ENCODE results near the gene PCDHGB4.
"Not testable (repeated sequence)": the region's sequence is repeated elsewhere in the genome, so short reads cannot be mapped to it uniquely, and the experiment has no call there.

PCDHGB4 gene

DNA sequence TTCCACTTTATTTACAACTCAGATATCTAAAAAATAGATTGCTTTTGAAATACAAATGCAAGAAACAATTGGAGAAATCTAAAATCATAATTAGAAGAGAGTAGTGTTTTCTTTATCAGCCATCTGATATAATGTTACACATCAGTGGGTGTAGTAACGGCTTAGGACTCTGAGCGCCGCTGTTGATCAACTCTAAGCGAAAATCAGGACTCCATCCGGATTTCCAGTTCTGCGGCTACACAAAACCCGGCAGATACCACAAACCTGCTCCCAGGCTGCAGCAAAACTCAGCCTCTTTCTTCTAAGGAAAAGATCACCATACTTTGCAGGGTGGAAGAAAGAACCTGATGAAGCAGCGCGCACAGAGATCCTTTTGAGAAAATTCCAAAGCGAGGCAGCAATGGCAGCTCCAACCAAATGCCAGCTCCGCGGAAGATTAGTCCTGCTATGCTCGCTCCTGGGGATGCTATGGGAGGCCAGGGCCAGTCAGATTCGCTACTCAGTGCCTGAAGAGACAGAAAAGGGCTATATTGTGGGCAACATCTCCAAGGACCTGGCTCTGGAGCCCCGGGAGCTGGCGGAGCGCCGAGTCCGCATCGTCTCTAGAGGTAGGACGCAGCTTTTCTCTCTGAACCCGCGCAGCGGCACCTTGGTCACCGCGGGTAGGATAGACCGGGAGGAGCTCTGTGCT, 15.2 kb downstream of the PCDHGB4 start, which contains the start of gene PCDHGA9:
Gene PCDHGA9 (plus strand): TSS at position 226 of the 691 bp plus-strand sequence. CDS start 175 bp downstream, at position 401.
- DNase-seq = no peak

DNA sequence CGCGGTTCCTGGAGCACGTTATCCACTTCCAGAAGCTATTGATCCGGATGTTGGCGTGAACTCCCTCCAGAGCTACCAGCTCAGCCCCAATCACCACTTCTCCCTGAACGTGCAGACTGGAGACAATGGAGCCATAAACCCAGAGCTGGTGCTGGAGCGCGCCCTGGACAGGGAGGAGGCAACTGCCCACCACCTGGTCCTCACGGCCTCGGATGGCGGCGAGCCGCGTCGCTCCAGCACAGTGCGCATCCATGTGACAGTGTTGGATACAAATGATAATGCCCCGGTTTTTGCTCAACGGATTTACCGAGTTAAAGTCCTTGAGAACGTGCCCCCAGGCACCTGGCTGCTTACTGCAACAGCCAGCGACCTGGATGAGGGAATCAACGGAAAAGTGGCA, 15.9 kb downstream of the PCDHGB4 start:
- no peak for DNase-seq

DNA sequence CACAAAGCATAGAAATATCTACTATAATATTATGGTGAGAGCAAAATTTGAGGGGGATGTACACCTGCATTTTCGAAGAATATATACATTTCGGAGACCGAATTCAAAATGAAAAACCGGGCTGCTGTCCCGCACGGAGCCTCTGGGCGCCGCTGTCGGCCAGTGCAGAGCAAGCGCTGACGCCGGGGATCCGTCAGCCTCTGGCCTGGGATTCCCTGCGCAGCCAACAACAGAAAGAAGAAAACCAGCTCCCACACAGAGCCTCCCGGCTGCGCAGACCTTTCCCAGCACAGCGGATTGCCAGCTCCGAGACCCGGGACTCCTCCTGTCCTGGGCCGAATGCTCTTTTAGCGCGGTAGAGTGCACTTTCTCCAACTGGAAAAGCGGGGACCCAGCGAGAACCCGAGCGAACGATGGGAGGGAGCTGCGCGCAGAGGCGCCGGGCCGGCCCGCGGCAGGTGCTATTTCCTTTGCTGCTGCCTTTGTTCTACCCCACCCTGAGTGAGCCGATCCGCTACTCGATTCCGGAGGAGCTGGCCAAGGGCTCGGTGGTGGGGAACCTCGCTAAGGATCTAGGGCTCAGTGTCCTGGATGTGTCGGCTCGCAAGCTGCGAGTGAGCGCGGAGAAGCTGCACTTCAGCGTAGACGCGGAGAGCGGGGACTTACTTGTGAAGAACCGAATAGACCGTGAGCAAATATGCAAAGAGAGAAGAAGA, 20.4 kb downstream of the PCDHGB4 start, which contains the start of gene PCDHGB6:
Gene PCDHGB6 (plus strand): TSS at position 232 of the 716 bp plus-strand sequence. CDS start 182 bp downstream, at position 414.
- not testable (repeated sequence) for DNase-seq

DNA sequence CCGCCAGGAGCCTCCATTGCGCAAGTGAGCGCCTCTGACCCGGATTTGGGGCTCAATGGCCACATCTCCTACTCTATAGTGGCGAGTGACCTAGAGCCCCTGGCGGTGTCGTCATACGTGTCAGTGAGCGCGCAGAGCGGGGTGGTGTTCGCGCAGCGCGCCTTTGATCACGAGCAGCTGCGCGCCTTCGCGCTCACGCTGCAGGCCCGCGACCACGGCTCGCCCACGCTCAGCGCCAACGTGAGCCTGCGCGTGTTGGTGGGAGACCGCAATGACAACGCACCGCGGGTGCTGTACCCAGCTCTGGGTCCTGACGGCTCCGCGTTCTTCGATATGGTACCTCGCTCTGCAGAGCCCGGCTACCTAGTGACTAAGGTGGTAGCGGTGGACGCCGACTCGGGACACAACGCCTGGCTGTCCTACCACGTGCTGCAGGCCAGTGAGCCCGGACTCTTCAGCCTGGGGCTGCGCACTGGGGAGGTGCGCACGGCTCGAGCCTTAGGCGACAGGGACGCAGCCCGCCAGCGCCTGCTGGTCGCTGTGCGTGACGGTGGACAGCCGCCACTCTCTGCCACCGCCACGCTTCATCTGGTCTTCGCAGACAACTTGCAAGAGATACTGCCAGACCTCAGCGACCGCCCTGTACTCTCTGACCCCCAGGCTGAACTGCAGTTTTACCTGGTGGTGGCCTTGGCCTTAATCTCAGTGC, 22.3 kb downstream of the PCDHGB4 start:
- DNase-seq = no peak

DNA sequence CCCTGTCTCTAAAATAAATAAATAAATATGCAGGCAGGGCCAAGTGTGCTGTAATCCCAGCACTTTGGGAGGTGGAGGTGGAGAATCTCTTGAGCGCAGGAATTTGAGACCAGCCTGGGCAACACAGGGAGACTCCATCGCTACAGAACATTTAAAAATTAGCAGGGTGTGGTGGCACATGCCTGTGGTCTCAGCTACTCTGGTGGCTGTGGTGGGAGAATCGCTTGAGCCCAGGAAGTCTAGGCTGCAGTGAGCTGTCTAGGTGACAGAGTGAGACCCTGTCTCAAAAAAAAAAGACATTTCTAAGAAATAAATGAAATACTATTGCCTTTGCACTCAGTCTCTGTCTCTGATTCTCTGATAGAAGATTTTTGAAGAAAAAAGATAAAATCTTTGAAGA, 24.1 kb downstream of the PCDHGB4 start:
- DNase-seq = no peak

DNA sequence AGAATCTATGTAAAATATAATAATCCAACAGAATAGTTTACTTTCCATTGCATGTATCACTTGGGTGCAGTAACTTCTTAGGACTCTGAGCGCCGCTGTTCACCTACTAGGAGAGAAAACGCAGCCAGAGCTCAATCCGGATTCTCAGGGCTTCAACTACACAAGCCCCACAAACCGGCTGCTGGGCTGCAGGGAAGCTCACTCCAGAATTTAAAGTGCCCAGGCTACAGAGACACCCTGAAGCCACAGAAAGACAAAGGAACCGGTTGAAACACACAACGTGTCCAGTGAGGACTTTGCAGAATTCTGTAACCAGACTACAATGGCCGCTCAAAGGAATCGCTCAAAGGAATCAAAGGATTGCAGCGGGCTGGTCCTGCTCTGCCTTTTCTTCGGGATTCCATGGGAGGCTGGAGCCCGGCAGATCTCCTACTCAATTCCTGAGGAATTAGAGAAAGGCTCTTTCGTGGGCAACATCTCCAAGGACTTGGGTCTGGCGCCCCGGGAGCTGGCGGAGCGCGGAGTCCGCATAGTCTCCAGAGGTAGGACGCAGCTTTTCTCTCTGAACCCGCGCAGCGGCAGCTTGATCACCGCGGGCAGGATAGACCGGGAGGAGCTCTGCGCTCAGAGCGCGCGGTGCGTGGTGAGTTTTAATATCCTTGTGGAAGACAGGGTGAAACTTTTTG, 25.5 kb downstream of the PCDHGB4 start, which contains the start of gene PCDHGA10:
Gene PCDHGA10 (plus strand): TSS at position 134 of the 686 bp plus-strand sequence. CDS start 189 bp downstream, at position 323.
- no peak for DNase-seq

DNA sequence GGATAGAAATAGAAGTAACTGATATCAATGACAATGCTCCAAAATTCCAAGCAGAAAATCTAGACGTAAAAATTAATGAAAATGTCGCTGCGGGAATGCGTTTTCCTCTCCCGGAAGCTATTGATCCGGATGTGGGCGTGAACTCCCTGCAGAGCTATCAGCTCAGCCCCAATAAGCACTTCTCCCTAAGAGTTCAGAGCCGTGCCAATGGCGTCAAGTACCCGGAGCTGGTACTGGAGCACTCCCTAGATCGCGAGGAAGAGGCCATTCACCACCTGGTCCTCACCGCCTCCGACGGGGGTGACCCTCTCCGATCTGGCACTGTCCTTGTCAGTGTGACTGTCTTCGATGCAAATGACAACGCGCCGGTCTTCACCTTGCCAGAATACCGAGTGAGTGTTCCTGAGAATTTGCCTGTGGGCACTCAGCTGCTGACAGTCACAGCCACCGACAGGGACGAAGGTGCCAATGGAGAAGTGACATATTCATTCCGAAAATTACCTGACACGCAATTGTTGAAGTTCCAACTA, 26.1 kb downstream of the PCDHGB4 start:
- no peak for DNase-seq

DNA sequence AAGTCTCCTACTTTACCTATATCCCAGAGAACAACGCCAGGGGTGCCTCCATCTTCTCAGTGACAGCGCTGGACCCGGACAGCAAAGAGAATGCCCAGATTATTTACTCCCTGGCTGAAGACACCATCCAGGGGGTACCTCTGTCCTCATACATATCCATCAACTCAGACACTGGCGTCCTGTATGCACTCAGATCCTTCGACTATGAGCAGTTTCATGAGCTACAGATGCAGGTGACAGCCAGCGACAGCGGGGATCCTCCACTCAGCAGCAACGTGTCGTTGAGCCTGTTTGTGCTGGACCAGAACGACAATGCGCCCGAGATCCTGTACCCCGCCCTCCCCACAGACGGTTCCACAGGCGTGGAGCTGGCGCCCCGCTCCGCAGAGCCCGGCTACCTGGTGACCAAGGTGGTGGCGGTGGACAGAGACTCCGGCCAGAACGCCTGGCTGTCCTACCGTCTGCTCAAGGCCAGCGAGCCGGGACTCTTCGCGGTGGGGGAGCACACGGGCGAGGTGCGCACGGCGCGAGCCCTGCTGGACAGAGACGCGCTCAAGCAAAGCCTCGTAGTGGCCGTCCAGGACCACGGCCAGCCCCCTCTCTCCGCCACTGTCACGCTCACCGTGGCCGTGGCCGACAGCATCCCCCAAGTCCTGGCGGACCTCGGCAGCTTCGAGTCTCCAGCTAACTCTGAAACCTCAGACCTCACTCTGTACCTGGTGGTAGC, 27.2 kb downstream of the PCDHGB4 start:
- DNase-seq = not testable (repeated sequence)

DNA sequence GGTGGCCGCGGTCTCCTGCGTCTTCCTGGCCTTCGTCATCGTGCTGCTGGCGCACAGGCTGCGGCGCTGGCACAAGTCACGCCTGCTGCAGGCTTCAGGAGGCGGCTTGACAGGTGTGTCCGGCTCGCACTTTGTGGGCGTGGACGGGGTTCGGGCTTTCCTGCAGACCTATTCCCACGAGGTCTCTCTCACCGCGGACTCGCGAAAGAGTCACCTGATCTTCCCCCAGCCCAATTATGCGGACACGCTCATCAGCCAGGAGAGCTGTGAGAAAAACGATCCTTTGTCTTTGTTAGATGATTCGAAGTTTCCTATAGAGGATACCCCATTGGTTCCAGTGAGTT, 27.7 kb downstream of the PCDHGB4 start:
- not testable (repeated sequence) for DNase-seq

DNA sequence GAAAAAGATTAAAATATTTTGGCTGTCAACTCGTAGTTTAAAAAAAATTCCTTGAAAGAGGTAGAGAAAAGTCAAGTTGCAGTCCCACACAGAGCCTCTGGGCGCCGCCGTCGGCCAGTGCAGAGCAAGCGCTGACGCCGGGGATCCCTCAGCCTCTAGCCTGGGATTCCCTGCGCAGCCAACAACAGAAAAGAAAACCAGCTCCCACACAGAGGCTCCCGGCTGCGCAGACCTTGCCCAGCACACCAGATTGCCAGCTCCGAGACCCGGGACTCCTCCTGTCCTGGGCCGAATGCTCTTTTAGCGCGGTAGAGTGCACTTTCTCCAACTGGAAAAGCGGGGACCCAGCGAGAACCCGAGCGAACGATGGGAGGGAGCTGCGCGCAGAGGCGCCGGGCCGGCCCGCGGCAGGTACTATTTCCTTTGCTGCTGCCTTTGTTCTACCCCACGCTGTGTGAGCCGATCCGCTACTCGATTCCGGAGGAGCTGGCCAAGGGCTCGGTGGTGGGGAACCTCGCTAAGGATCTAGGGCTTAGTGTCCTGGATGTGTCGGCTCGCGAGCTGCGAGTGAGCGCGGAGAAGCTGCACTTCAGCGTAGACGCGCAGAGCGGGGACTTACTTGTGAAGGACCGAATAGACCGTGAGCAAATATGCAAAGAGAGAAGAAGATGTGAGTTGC, 30.1 kb downstream of the PCDHGB4 start, which contains the start of gene PCDHGB7:
Gene PCDHGB7 (plus strand): TSS at position 184 of the 679 bp plus-strand sequence. CDS start 183 bp downstream, at position 367.
- DNase-seq = not testable (repeated sequence)

DNA sequence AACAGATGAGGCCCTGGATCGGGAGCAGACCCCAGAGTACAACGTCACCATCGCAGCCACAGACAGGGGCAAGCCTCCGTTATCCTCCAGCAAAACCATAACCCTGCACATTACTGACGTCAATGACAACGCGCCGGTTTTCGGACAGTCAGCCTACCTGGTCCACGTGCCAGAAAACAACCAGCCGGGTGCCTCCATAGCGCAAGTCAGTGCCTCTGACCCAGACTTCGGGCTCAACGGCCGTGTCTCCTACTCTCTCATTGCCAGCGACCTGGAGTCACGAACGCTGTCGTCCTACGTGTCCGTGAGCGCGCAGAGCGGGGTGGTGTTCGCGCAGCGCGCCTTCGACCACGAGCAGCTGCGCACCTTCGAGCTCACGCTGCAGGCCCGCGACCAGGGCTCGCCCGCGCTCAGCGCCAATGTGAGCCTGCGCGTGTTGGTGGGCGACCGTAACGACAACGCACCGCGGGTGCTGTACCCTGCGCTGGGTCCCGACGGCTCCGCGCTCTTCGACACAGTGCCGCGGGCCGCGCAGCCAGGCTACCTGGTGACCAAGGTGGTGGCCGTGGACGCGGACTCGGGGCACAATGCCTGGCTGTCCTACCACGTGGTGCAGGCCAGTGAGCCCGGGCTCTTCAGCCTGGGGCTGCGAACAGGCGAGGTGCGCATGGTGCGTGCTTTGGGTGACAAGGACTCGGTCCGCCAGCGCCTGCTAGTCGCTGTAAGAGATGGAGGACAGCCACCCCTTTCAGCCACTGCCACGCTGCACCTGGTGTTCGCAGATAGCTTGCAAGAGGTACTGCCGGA, 31.8 kb downstream of the PCDHGB4 start:
- no peak for DNase-seq

DNA sequence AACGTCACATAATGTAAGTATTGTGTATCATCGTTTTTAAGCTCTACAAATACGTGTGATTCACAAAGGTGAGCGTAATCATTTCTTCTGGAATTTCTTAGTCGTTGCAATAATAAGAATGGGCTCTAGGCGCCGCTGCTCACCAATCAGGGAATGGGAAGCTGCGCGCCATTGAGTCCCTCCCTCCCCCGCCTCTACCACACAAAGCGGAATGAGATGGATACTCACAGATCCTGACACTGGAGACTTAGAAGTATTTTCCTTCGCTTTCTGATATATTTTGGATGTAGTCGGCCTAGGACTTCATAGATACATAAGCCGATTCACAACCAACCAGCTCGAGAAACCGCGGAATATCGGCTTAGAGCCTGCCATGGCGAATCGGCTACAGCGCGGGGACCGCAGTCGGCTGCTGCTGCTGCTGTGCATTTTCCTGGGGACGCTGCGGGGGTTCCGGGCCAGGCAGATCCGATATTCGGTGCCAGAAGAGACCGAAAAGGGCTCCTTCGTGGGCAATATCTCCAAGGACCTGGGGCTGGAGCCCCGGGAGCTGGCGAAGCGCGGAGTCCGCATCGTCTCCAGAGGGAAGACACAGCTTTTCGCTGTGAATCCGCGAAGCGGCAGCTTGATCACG, 33.5 kb downstream of the PCDHGB4 start, which contains the start of gene PCDHGA11:
Gene PCDHGA11 (plus strand): TSS at position 197 of the 634 bp plus-strand sequence. CDS start 177 bp downstream, at position 374.
- DNase-seq = no peak

DNA sequence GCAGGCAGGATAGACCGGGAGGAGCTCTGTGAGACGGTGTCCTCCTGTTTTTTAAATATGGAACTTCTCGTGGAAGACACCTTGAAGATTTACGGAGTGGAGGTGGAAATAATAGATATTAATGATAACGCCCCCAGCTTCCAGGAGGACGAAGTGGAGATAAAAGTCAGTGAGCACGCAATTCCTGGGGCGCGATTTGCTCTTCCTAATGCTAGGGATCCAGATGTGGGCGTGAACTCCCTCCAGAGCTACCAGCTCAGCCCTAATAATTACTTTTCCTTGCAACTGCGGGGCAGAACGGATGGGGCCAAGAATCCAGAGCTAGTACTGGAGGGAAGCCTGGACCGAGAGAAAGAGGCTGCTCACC, 34.0 kb downstream of the PCDHGB4 start:
- no peak for DNase-seq

DNA sequence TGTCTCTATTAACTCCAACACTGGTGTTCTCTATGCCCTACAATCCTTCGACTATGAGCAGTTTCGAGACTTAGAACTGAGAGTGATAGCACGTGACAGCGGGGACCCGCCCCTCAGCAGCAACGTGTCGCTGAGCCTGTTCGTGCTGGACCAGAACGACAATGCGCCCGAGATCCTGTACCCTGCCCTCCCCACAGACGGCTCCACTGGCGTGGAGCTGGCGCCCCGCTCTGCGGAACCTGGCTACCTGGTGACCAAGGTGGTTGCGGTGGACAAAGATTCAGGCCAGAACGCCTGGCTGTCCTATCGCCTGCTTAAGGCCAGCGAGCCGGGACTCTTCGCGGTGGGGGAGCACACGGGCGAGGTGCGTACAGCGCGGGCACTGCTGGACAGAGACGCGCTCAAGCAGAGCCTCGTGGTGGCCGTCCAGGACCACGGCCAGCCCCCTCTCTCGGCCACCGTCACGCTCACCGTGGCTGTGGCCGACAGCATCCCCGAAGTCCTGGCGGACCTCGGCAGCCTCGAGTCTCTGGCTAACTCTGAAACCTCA, 35.3 kb downstream of the PCDHGB4 start:
- no peak for DNase-seq

DNA sequence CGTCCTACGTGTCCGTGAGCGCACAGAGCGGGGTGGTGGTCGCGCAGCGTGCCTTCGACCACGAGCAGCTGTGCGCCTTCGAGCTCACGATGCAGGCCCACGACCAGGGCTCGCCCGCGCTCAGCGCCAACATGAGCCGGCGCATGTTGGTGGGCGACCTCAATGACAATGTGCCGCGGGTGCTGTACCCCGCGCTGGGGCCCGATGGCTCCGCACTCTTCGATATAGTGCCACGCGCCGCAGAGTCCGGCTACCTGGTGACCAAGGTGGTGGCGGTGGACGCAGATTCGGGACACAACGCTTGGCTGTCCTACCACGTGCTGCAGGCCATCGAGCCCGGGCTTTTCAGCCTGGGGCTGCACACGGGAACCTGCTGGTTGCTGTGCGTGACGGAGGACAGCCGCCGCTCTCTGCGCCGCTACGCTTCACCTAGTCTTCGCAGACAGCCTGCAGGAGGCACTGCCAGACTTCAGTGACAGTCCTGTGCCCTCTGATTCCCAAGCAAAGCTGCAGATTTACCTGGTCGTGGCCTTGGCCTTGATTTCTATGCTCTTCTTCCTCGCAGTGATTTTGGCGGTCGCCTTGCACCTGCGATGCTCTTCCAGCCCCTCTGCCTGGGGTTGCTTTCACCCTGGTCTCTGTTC, 40.4 kb downstream of the PCDHGB4 start:
- no peak for DNase-seq

DNA sequence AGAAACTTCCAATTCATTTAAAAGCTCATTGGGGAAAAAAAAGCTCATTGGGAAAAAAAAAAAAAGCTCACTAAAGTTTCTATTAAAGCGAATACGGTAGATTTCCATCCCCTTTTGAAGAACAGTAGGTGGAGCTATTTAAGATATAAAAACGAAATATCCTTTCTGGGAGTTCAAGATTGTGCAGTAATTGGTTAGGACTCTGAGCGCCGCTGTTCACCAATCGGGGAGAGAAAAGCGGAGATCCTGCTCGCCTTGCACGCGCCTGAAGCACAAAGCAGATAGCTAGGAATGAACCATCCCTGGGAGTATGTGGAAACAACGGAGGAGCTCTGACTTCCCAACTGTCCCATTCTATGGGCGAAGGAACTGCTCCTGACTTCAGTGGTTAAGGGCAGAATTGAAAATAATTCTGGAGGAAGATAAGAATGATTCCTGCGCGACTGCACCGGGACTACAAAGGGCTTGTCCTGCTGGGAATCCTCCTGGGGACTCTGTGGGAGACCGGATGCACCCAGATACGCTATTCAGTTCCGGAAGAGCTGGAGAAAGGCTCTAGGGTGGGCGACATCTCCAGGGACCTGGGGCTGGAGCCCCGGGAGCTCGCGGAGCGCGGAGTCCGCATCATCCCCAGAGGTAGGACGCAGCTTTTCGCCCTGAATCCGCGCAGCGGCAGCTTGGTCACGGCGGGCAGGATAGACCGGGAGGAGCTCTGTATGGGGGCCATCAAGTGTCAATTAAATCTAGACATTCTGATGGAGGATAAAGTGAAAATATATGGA, 43.0 kb downstream of the PCDHGB4 start, which contains the start of gene PCDHGA12:
Gene PCDHGA12 (plus strand): TSS at position 176 of the 782 bp plus-strand sequence. CDS start 253 bp downstream, at position 429.
- DNase-seq = no peak

DNA sequence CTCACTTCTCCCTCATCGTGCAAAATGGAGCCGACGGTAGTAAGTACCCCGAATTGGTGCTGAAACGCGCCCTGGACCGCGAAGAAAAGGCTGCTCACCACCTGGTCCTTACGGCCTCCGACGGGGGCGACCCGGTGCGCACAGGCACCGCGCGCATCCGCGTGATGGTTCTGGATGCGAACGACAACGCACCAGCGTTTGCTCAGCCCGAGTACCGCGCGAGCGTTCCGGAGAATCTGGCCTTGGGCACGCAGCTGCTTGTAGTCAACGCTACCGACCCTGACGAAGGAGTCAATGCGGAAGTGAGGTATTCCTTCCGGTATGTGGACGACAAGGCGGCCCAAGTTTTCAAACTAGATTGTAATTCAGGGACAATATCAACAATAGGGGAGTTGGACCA, 43.8 kb downstream of the PCDHGB4 start:
- no peak for DNase-seq

DNA sequence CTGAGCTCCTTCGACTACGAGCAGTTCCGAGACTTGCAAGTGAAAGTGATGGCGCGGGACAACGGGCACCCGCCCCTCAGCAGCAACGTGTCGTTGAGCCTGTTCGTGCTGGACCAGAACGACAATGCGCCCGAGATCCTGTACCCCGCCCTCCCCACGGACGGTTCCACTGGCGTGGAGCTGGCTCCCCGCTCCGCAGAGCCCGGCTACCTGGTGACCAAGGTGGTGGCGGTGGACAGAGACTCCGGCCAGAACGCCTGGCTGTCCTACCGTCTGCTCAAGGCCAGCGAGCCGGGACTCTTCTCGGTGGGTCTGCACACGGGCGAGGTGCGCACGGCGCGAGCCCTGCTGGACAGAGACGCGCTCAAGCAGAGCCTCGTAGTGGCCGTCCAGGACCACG, 44.8 kb downstream of the PCDHGB4 start:
- not testable (repeated sequence) for DNase-seq

Data from T1000 (cell line).